Neural progenitor cell (in vitro differentiated cells): ENCODE results near the gene S100A16. TPM values are rescaled to one million over a fixed set of nuclear protein-coding genes. Genes with fewer than 3 reads are reported as not detected.

Experiments used
- DNase-seq: peaks from one replicate; pipeline ENCODE4 v3.0.0-alpha.2; 2016; ENCODE audit warnings: low spot score
- H2AFZ ChIP-seq: fragments of 200-600 bp; sonication (generic); replicated peaks from 2 replicates; pipeline ENCODE4 v1.6.1; 2016; ENCODE audit warnings: antibody characterized with exemption
- H3F3A ChIP-seq: fragments of 200-600 bp; sonication (generic); 2 replicates; pipeline ENCODE4 v1.6.1; 2016; ENCODE audit warnings: antibody characterized with exemption, low read depth
- H3K27ac ChIP-seq: fragments of 200-600 bp; sonication (generic); 2 replicates; pipeline ENCODE4 v1.5.1; 2016; ENCODE audit warnings: mild to moderate bottlenecking
- H3K27me3 ChIP-seq: fragments of 200-600 bp; sonication (generic); 2 replicates; pipeline ENCODE4 v1.6.1; 2016; ENCODE audit warnings: mild to moderate bottlenecking, moderate library complexity
- H3K36me3 ChIP-seq: fragments of 200-600 bp; sonication (generic); 2 replicates; pipeline ENCODE4 v1.5.1; 2016
- H3K4me1 ChIP-seq: fragments of 200-600 bp; sonication (generic); 2 replicates; pipeline ENCODE4 v1.6.1; 2016; ENCODE audit warnings: mixed run types
- H3K4me2 ChIP-seq: fragments of 200-600 bp; sonication (generic); 2 replicates; pipeline ENCODE4 v1.6.1; 2016
- H3K4me3 ChIP-seq: fragments of 200-600 bp; sonication (generic); 2 replicates; pipeline ENCODE4 v1.5.1; 2016
- H3K79me2 ChIP-seq: fragments of 200-600 bp; sonication (generic); 2 replicates; pipeline ENCODE4 v1.6.1; 2016; ENCODE audit warnings: low read depth
- H3K9ac ChIP-seq: fragments of 200-600 bp; sonication (generic); 2 replicates; pipeline ENCODE4 v1.6.1; 2016
- H3K9me3 ChIP-seq: fragments of 200-600 bp; sonication (generic); 2 replicates; pipeline ENCODE4 v1.5.1; 2016; ENCODE audit warnings: low read depth
- H4K20me1 ChIP-seq: fragments of 200-600 bp; sonication (generic); 2 replicates; pipeline ENCODE4 v1.6.1; 2016; ENCODE audit warnings: low read depth
- H3K27ac Mint-ChIP-seq: 3 replicates; pipeline ENCODE4 v1.8.0; 2021; ENCODE audit warnings: mixed read lengths
- H3K27me3 Mint-ChIP-seq: 2 replicates; pipeline ENCODE4 v1.8.0; 2022; ENCODE audit warnings: low read depth, mild to moderate bottlenecking, inconsistent platforms, moderate library complexity, mixed read lengths; ENCODE audit not compliant: insufficient read depth
- H3K36me3 Mint-ChIP-seq: 3 replicates; pipeline ENCODE4 v1.8.0; 2021; ENCODE audit warnings: mixed read lengths
- H3K4me1 Mint-ChIP-seq: 3 replicates; pipeline ENCODE4 v1.8.0; 2021; ENCODE audit warnings: mixed read lengths
- H3K4me3 Mint-ChIP-seq: 3 replicates; pipeline ENCODE4 v1.8.0; 2021; ENCODE audit warnings: mild to moderate bottlenecking, moderate library complexity, mixed read lengths
- H3K9me3 Mint-ChIP-seq: 3 replicates; pipeline ENCODE4 v1.8.0; 2020; ENCODE audit warnings: mixed read lengths
- EZH2 ChIP-seq: fragments of 200-600 bp; sonication (generic); IDR thresholded peaks from 2 replicates; pipeline ENCODE4 v1.6.1; 2017; ENCODE audit warnings: antibody characterized with exemption, mild to moderate bottlenecking, moderate library complexity
- EZH2phosphoT487 ChIP-seq: fragments of 200-600 bp; sonication (generic); IDR thresholded peaks from 2 replicates; pipeline ENCODE4 v1.6.1; 2017; ENCODE audit warnings: antibody characterized with exemption
- total RNA-seq: library from RNA; depleted of rRNA; stranded (reverse); fragments of >200 nt; gene quantifications from 2 replicates; pipeline ENCODE4 v1.2.3, GENCODE V29; 2015; ENCODE audit warnings: low replicate concordance
- TF ChIP-seq, protein P1 (sequence below): fragments of 200-600 bp; sonication (generic); IDR thresholded peaks from 2 replicates; pipeline ENCODE4 v1.5.1; 2017; ENCODE audit warnings: antibody characterized with exemption, mild to moderate bottlenecking

Gene S100A16
- total RNA-seq, 1 donor from 2014 or later = 13.1 TPM

DNA sequence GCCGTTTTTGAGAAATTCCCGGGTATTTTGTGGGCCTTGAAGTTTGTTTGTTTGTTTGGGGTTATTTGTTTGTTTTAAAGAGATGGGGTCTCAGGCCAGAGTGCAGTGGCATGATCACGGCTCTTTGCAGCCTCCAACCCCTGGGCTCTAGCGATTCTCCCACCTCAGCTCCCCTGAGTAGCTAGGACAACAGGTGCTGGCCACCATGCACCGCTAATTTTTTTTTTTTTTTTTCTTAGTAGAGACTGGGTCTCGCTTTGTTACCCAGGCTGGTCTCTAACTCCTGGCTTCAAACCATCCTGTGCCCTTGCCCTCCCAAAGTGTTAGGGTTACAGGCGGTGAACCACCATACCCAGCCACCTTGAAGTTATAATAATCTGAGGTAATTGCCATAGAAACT, 22.9 kb upstream of the S100A16 start:
- H3K79me2 ChIP-seq = peaks cover 69% of the 10 kb centered on the region
- peak overlapping the region; percentile 85 for H3K4me3 Mint-ChIP-seq
- no peaks in the 10 kb centered on the region for H3K9me3 ChIP-seq
- no peak overlapping the region for H3K9ac ChIP-seq
- H3K27me3 ChIP-seq = no peaks in the 10 kb centered on the region
- H3K4me3 ChIP-seq = peak overlapping the region; percentile 68
- DNase-seq = no peak
- no peaks in the 10 kb centered on the region for H3K9me3 Mint-ChIP-seq
- TF ChIP-seq EZH2 = no peak
- TF ChIP-seq, protein P1, sequence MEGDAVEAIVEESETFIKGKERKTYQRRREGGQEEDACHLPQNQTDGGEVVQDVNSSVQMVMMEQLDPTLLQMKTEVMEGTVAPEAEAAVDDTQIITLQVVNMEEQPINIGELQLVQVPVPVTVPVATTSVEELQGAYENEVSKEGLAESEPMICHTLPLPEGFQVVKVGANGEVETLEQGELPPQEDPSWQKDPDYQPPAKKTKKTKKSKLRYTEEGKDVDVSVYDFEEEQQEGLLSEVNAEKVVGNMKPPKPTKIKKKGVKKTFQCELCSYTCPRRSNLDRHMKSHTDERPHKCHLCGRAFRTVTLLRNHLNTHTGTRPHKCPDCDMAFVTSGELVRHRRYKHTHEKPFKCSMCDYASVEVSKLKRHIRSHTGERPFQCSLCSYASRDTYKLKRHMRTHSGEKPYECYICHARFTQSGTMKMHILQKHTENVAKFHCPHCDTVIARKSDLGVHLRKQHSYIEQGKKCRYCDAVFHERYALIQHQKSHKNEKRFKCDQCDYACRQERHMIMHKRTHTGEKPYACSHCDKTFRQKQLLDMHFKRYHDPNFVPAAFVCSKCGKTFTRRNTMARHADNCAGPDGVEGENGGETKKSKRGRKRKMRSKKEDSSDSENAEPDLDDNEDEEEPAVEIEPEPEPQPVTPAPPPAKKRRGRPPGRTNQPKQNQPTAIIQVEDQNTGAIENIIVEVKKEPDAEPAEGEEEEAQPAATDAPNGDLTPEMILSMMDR = no peak
- TF ChIP-seq EZH2phosphoT487 = no peak
- H3K27ac Mint-ChIP-seq = no peak overlapping the region
- no peak overlapping the region for H3K27ac ChIP-seq
- peaks cover 2% of the 10 kb centered on the region for H3K27me3 Mint-ChIP-seq
- peaks cover 35% of the 10 kb centered on the region for H4K20me1 ChIP-seq
- no peak overlapping the region for H2AFZ ChIP-seq
- peaks cover 19% of the 10 kb centered on the region for H3K4me1 Mint-ChIP-seq
- H3K4me2 ChIP-seq = peak overlapping the region; percentile 73
- peaks cover 22% of the 10 kb centered on the region for H3F3A ChIP-seq
- H3K36me3 Mint-ChIP-seq = peaks cover 17% of the 10 kb centered on the region
- peaks cover 8% of the 10 kb centered on the region for H3K4me1 ChIP-seq
- H3K36me3 ChIP-seq = peaks cover 28% of the 10 kb centered on the region

DNA sequence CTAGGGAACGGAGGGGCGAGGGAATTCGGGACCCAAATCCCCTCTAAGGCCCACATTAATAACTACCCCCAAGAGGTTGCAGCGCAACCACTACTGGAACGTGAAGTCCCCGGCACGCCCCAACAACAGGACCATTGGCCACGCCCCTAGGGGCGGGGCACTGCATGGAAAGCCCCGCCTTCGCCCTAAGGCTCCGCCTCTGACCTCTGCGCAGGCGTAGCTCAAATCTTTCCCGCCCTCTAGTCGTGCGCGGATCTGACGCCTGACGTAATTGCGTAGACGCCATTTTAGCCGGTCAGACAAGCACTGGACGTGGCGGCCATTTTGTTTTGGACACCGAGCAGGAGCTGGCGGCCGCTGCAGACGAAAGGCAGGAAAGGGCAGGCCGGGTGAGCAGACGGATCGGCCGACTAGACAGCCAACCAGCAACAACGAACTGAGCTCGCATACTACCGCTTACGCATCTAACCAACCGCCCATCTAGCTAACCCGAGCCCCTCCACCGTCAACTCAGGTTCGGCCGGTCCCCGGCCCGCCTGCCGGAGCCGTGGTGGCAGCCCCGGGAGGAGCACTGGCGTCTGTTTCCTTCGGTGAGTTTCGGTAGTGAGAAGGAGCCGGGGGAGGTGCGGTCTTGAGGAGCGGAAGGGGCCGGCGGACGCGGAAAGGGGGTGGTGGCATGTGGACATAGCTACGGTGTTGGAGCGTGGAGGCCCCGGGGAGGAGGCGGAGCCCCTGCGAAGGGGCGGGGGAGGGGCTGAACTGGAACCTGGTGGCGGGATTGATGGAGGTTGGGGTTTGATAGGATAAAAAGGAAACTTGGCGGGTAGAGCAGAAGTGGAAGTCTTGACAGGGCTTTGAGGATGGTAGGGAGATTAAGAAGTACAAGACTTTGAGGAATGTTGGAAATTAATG, 21.1 kb upstream of the S100A16 start, which contains the start of gene CHTOP:
TSS of gene CHTOP (plus strand) at position 313 of the 912 bp plus-strand sequence. CDS start 2,523 bp downstream, outside the sequence.
- TF ChIP-seq EZH2phosphoT487 (no peak), EZH2 (no peak)
- TF ChIP-seq, protein P1 = no peak
- peaks cover 2% of the 10 kb centered on the region for H3K27me3 Mint-ChIP-seq
- peak; percentile 99 for DNase-seq
- peak within 1 kb of the TSS; percentile 100 for H3K27ac Mint-ChIP-seq
- H3K4me3 ChIP-seq = peak within 1 kb of the TSS; percentile 68
- H4K20me1 ChIP-seq = peaks cover 27% of the 10 kb centered on the region
- peak within 1 kb of the TSS; percentile 94 for H3K4me3 Mint-ChIP-seq
- no peaks in the 10 kb centered on the region for H3K9me3 Mint-ChIP-seq
- no peaks in the 10 kb centered on the region for H3K27me3 ChIP-seq
- H3K4me2 ChIP-seq = peak within 1 kb of the TSS; percentile 73
- H3K36me3 ChIP-seq = peaks cover 25% of the 10 kb centered on the region
- H3K27ac ChIP-seq = peak within 1 kb of the TSS; percentile 99
- H3K4me1 Mint-ChIP-seq = peaks cover 25% of the 10 kb centered on the region
- peaks cover 51% of the 10 kb centered on the region for H3K79me2 ChIP-seq
- no peaks in the 10 kb centered on the region for H3K9me3 ChIP-seq
- H2AFZ ChIP-seq = peak within 1 kb of the TSS; percentile 50
- peak within 1 kb of the TSS; percentile 100 for H3K9ac ChIP-seq
- peaks cover 17% of the 10 kb centered on the region for H3K36me3 Mint-ChIP-seq
- H3F3A ChIP-seq = peaks cover 16% of the 10 kb centered on the region
- H3K4me1 ChIP-seq = peaks cover 13% of the 10 kb centered on the region

DNA sequence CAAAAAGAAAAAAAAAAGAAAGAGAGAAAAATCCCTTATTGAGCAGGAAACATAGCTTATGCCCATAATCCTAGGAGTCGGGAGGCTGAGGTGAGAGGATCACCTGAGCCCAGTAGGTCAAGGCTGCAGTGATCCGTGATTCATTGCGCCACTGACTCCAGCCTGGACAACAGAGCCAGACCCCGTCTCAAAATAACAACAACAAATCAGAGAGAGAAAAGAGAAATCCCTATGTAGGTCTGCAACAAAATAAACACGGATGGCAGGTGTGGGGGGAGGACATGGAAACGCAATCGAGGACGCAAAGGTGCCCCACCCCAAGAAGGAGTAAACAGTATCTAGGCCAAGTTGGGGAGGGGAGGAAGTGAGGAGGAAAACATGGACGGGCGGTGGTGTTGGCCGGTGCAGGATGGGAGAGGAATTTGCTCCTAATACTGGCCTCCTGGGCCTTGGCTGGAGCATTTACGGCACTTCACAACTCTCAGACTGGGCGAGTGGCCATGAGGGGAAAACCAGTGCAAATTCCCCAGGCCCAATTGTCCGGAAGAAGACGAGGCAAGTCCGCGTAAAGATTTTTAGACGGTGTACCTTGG, 20.3 kb upstream of the S100A16 start:
- Histone ChIP-seq H2AFZ (peak overlapping the region; percentile 14), H4K20me1 (peaks cover 27% of the 10 kb centered on the region), H3F3A (peaks cover 16% of the 10 kb centered on the region), H3K4me2 (peak overlapping the region; percentile 41), H3K36me3 (peaks cover 22% of the 10 kb centered on the region), H3K9ac (no peak overlapping the region), H3K4me3 (peak overlapping the region; percentile 68), H3K9me3 (no peaks in the 10 kb centered on the region), H3K79me2 (peaks cover 43% of the 10 kb centered on the region), H3K4me1 (peaks cover 14% of the 10 kb centered on the region), H3K27me3 (no peaks in the 10 kb centered on the region), H3K27ac (no peak overlapping the region)
- peak overlapping the region; percentile 94 for H3K4me3 Mint-ChIP-seq
- H3K27ac Mint-ChIP-seq = no peak overlapping the region
- no peaks in the 10 kb centered on the region for H3K9me3 Mint-ChIP-seq
- peaks cover 17% of the 10 kb centered on the region for H3K36me3 Mint-ChIP-seq
- DNase-seq = no peak
- peaks cover 26% of the 10 kb centered on the region for H3K4me1 Mint-ChIP-seq
- peaks cover 4% of the 10 kb centered on the region for H3K27me3 Mint-ChIP-seq
- TF ChIP-seq, protein P1 = no peak
- TF ChIP-seq EZH2phosphoT487 (no peak), EZH2 (no peak)
